ENCODE results near the gene S100A14. TPM values are rescaled to one million over a fixed set of nuclear protein-coding genes. Genes with fewer than 3 reads are reported as not detected.

S100A14 gene
- total and polyA plus RNA-seq, 2 of the 4 experiments (the other 2 are of a cell fraction) = 0.10 TPM; not detected in 1

DNA sequence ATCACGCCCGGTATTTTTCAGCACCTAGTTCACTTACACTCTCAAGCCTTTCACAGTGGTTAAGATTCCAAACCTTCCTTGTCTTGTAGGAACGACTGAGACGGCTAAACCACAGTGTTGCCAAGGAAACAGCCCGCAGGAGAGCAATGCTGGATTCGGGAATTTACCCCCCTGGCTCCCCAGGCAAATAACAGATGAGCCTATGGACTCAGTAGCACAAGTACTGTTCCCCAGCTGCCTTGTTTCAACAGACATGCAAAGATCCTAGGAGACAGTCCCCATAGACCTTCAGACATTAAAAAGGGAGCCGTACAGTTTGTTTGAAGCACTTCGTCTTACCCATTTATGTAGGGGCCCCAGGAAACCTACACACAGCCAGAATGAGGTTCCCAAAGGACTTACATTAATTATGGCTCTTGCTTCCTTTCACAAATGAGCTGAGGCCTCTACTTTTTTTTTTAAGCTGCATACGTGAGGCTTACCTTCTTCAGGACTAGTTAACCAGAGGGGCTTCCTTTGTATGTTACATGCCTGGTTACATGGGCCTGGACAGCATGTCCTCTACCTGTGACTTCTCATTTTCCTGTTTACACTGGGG, 45.1 kb upstream of the S100A14 start:
- no peak overlapping the region for H3K4me3 ChIP-seq (ENCODE audit: insufficient read depth, low read depth, low read length)
- ATAC-seq (ENCODE audit: low read depth) (no peak), DNase-seq (no peak)
- intact Hi-C loops (cut with micrococcal nuclease) (no loop called here), in situ Hi-C loops (cut with MboI; ENCODE audit: low sequenced_read_pairs) (no loop called here), dilution Hi-C loops (cut with HindIII; ENCODE audit: low sequenced_read_pairs, unreplicated experiment) (no loop called here)
- H3K4me2 ChIP-seq (ENCODE audit: low read depth, low read length) = no peak overlapping the region
- POLR2A ChIA-PET (ENCODE audit: unreplicated experiment) = no interaction called here
- no peak overlapping the region for H2AK9ac ChIP-seq (replicated peaks; ENCODE audit: low read depth, low read length, poor library complexity)
- BruUV-seq (replicated peaks) = no TSS peak
- no peak overlapping the region for H4K8ac ChIP-seq (ENCODE audit: low read depth in 2 of 2, low read length in 2 of 2)
- H2AK5ac ChIP-seq (ENCODE audit: low read depth, low read length) = no peak overlapping the region
- H3K9me1 ChIP-seq (ENCODE audit: insufficient read depth, low read length) = no peaks in the 10 kb centered on the region; the same call in 1 of the 2 replicates
- no peak overlapping the region for H4K91ac ChIP-seq (ENCODE audit: insufficient read depth, low read depth, low read length)
- H3K9me3 ChIP-seq (ENCODE audit: control insufficient read depth, insufficient read depth, low read length) = no peaks in the 10 kb centered on the region
- no peak overlapping the region for H3K14ac ChIP-seq (replicated peaks; ENCODE audit: low read depth, low read length)
- no peak overlapping the region for H4K5ac ChIP-seq (ENCODE audit: low read depth, low read length)
- CTCF ChIA-PET = interaction anchor here (0.7 kb wide), 1 partner anchor 148 kb away, joined by 3 read pairs; no protein-coding TSS in a partner anchor
- no peak overlapping the region for H3K18ac ChIP-seq (ENCODE audit: low read depth, low read length)
- 85% methylated on average over 4 of the region's 9 CpGs; no CpG with 5 or more reads in 1 of the 2 experiments for WGBS, 2 experiments (ENCODE audit: extremely low coverage in 2 of 2, insufficient read length in 1 of 2)
- no peak overlapping the region for H3K56ac ChIP-seq (ENCODE audit: extremely low read depth, insufficient read depth, low read length)
- H2BK15ac ChIP-seq (ENCODE audit: low read depth, low read length) = no peak overlapping the region
- H3K4me1 ChIP-seq (ENCODE audit: control insufficient read depth, insufficient read depth, low read length) = peaks cover 3% of the 10 kb centered on the region
- H3K36me3 ChIP-seq (ENCODE audit: control insufficient read depth, insufficient read depth, low read length) = peaks cover 47% of the 10 kb centered on the region
- no peaks in the 10 kb centered on the region for H4K20me1 ChIP-seq (ENCODE audit: insufficient read depth, low read length)
- H2BK20ac ChIP-seq (ENCODE audit: low read depth, low read length) = no peak overlapping the region
- H3K4ac ChIP-seq (ENCODE audit: low read depth, low read length) = no peak overlapping the region
- H3K9ac ChIP-seq (ENCODE audit: low read depth, low read length) = no peak overlapping the region
- no peak overlapping the region for H2BK5ac ChIP-seq (ENCODE audit: low read depth, low read length, poor library complexity, severe bottlenecking)
- no peaks in the 10 kb centered on the region for H3K27me3 ChIP-seq (ENCODE audit: control insufficient read depth, insufficient read depth, low read length)
- H3K27ac ChIP-seq (ENCODE audit: insufficient read depth, low read length) = no peak overlapping the region
- no peak overlapping the region for H2BK120ac ChIP-seq (ENCODE audit: low read depth, low read length)
- no peak overlapping the region for H3K23ac ChIP-seq (ENCODE audit: low read depth, low read length)
- no peak for TF ChIP-seq NFE2L2 (IDR thresholded peaks at IDR 0.05; ENCODE audit: low read depth, low read length)
- no peak for TF ChIP-seq FOS (IDR thresholded peaks at IDR 0.05; ENCODE audit: low read depth, low read length)
- no peak for TF ChIP-seq BHLHE40 (IDR thresholded peaks at IDR 0.05; ENCODE audit: low read depth, low read length)
- no peak for TF ChIP-seq MAZ (IDR thresholded peaks at IDR 0.05; ENCODE audit: borderline replicate concordance, low read depth, low read length)
- TF ChIP-seq MXI1 (IDR thresholded peaks at IDR 0.05; ENCODE audit: borderline replicate concordance, low read depth, low read length) = no peak
- TF ChIP-seq RFX5 (IDR thresholded peaks at IDR 0.05; ENCODE audit: low read depth, low read length) = no peak
- TF ChIP-seq, protein P1, sequence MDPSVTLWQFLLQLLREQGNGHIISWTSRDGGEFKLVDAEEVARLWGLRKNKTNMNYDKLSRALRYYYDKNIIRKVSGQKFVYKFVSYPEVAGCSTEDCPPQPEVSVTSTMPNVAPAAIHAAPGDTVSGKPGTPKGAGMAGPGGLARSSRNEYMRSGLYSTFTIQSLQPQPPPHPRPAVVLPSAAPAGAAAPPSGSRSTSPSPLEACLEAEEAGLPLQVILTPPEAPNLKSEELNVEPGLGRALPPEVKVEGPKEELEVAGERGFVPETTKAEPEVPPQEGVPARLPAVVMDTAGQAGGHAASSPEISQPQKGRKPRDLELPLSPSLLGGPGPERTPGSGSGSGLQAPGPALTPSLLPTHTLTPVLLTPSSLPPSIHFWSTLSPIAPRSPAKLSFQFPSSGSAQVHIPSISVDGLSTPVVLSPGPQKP (IDR thresholded peaks at IDR 0.05; ENCODE audit: borderline replicate concordance, low read depth, low read length) = no peak
- no peak for TF ChIP-seq RCOR1 (IDR thresholded peaks at IDR 0.05; ENCODE audit: insufficient replicate concordance, low read length)
- TF ChIP-seq, protein P2, sequence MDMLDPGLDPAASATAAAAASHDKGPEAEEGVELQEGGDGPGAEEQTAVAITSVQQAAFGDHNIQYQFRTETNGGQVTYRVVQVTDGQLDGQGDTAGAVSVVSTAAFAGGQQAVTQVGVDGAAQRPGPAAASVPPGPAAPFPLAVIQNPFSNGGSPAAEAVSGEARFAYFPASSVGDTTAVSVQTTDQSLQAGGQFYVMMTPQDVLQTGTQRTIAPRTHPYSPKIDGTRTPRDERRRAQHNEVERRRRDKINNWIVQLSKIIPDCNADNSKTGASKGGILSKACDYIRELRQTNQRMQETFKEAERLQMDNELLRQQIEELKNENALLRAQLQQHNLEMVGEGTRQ (IDR thresholded peaks at IDR 0.05; ENCODE audit: low read depth, low read length) = no peak
- no peak for TF ChIP-seq CEBPB (IDR thresholded peaks at IDR 0.05; ENCODE audit: low read depth, low read length)
- no peak for TF ChIP-seq SMC3 (IDR thresholded peaks at IDR 0.05; ENCODE audit: low read depth, low read length)
- TF ChIP-seq MAFK (IDR thresholded peaks at IDR 0.05; ENCODE audit: low read depth, low read length) = no peak
- TF ChIP-seq CHD1 (IDR thresholded peaks at IDR 0.05; ENCODE audit: low read depth, low read length) = no peak
- TF ChIP-seq, protein P3, sequence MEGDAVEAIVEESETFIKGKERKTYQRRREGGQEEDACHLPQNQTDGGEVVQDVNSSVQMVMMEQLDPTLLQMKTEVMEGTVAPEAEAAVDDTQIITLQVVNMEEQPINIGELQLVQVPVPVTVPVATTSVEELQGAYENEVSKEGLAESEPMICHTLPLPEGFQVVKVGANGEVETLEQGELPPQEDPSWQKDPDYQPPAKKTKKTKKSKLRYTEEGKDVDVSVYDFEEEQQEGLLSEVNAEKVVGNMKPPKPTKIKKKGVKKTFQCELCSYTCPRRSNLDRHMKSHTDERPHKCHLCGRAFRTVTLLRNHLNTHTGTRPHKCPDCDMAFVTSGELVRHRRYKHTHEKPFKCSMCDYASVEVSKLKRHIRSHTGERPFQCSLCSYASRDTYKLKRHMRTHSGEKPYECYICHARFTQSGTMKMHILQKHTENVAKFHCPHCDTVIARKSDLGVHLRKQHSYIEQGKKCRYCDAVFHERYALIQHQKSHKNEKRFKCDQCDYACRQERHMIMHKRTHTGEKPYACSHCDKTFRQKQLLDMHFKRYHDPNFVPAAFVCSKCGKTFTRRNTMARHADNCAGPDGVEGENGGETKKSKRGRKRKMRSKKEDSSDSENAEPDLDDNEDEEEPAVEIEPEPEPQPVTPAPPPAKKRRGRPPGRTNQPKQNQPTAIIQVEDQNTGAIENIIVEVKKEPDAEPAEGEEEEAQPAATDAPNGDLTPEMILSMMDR (conservative IDR thresholded peaks at IDR 0.05; ENCODE audit: low read depth, low read length) = no peak
- TF ChIP-seq RAD21 (IDR thresholded peaks at IDR 0.05; ENCODE audit: low read length) = no peak
- no peak; the same call in 1 of the 2 replicates for TF ChIP-seq POLR2A (IDR thresholded peaks at IDR 0.05; ENCODE audit: low read depth, low read length)
- no peak overlapping the region for H2AFZ ChIP-seq (replicated peaks; ENCODE audit: low read length, poor library complexity)
- H3K79me1 ChIP-seq (ENCODE audit: low read depth in 1 of 2, low read length in 2 of 2) = peaks cover 14 to 28% of the 10 kb centered on the region in 2 experiments; a peak in 3 of 4 replicates
